A673 (cell line): Measurements from ENCODE around the gene GUCY1A1. TPM values are rescaled to one million over a fixed set of nuclear protein-coding genes. Genes with fewer than 3 reads are reported as not detected.

Experiments used
- BruUV-seq: library from RNA; stranded (reverse); fragments of 400-500 nt; replicated peaks from 2 replicates; lab custom pipeline; 2021; lab: Mats Ljungman, UMichigan
- CTCF ChIA-PET: fragments of 300-600 bp; sonication (Branson Sonifier 250); formaldehyde crosslinking; loops from one replicate; lab custom pipeline; 2022; ENCODE audit warnings: antibody characterized with exemption; lab: Charles Lee
- POLR2A ChIA-PET: fragments of 300-600 bp; sonication (Branson Sonifier 250); formaldehyde crosslinking; loops from one replicate; lab custom pipeline; 2022; ENCODE audit warnings: antibody characterized with exemption; ENCODE audit not compliant: low non-redundant PET; lab: Charles Lee
- DNase-seq: peaks from one replicate; pipeline ENCODE4 v3.0.0-alpha.2; 2015; ENCODE audit warnings: low spot score
- H3K27ac ChIP-seq: fragments of 200-600 bp; sonication (generic); 2 replicates; pipeline ENCODE4 v1.5.1; 2016; ENCODE audit warnings: mixed run types, low read depth, mild to moderate bottlenecking, mixed read lengths, antibody characterized with exemption, low read length; ENCODE audit not compliant: poor library complexity, severe bottlenecking
- H3K27me3 ChIP-seq: fragments of 200-600 bp; sonication (generic); replicated peaks from 2 replicates; pipeline ENCODE4 v1.6.1; 2017; ENCODE audit warnings: mixed run types, low read depth, mild to moderate bottlenecking, mixed read lengths, antibody characterized with exemption, low read length; ENCODE audit not compliant: insufficient read depth, poor library complexity
- H3K36me3 ChIP-seq: fragments of 200-600 bp; sonication (generic); 2 replicates; pipeline ENCODE4 v1.6.1; 2016; ENCODE audit warnings: mixed run types, mild to moderate bottlenecking, mixed read lengths, antibody characterized with exemption, low read length; ENCODE audit not compliant: insufficient read depth, poor library complexity, severe bottlenecking
- H3K4me1 ChIP-seq: fragments of 200-600 bp; sonication (generic); 2 replicates; pipeline ENCODE4 v1.6.1; 2017; ENCODE audit warnings: mixed run types, mild to moderate bottlenecking, mixed read lengths, antibody characterized with exemption, low read length; ENCODE audit not compliant: insufficient read depth, poor library complexity, severe bottlenecking
- H3K4me3 ChIP-seq: fragments of 200-600 bp; sonication (generic); 2 replicates; pipeline ENCODE4 v1.5.1; 2016; ENCODE audit warnings: low read depth, mixed run types, mild to moderate bottlenecking, mixed read lengths, low read length; ENCODE audit not compliant: poor library complexity, severe bottlenecking
- H3K9me3 ChIP-seq: fragments of 200-600 bp; sonication (generic); 2 replicates; pipeline ENCODE4 v1.6.1; 2016; ENCODE audit warnings: mixed run types, low read depth, mild to moderate bottlenecking, mixed read lengths, antibody characterized with exemption, low read length; ENCODE audit not compliant: poor library complexity, severe bottlenecking
- CTCF ChIP-seq: fragments of 300-800, 200-600 bp; sonication (generic); conservative IDR thresholded peaks from 2 replicates; pipeline ENCODE4 v1.5.1; 2017; ENCODE audit warnings: low read depth, mild to moderate bottlenecking, antibody characterized with exemption, low read length, moderate library complexity, mixed read lengths
- EZH2 ChIP-seq: fragments of 200-600 bp; sonication (generic); IDR thresholded peaks from 2 replicates; pipeline ENCODE4 v1.6.1; 2017; ENCODE audit warnings: borderline replicate concordance, low read depth, mild to moderate bottlenecking, mixed read lengths, antibody characterized with exemption, low read length; ENCODE audit not compliant: poor library complexity, severe bottlenecking
- intact Hi-C: fragments of 100-400 bp; cut with micrococcal nuclease; formaldehyde crosslinking; loops from one replicate; pipeline ENCODE4 v1.10.0; 2022; ENCODE audit not compliant: unreplicated experiment
- total RNA-seq: library from RNA; stranded (reverse); gene quantifications from 2 replicates; pipeline ENCODE4 v1.2.3, GENCODE V29; 2021

The GUCY1A1 gene
- total RNA-seq, 1 experiment from 2014 or later: 0.37 TPM

DNA sequence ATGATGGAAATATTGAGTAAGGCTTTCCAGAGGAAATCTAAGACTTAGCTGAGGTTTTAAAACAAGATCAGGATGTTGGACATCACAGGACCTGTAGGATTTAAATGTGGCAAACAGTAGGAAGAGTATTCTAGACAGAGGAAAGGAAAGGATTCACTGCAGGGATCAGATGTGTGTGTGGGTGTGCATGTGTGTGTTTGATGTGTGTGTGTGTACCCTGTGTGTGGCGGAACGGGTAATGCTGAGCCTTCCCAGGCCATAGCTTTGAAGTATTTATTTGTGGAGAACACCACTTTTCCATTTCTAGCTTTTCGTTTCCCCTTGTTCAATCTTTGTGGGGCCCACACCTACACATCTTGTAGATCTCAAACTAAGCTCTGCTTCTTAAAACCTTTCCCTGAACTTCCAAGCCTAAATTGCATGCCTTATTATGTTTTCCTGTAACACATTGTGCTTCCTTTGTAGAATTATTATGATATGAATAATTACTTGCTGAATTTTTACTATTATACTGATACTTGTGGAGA, 6.9 kb downstream of the GUCY1A1 start:
- Histone ChIP-seq H3K27me3 (peaks cover 20% of the 10 kb centered on the region), H3K9me3 (no peaks in the 10 kb centered on the region), H3K36me3 (no peaks in the 10 kb centered on the region), H3K4me1 (no peaks in the 10 kb centered on the region), H3K4me3 (no peak overlapping the region), H3K27ac (no peak overlapping the region)
- ChIA-PET POLR2A (interaction anchor here (0.7 kb wide), 1 partner anchor 104 kb away, joined by 3 read pairs; no protein-coding TSS in a partner anchor), CTCF (no interaction called here)
- BruUV-seq: no TSS peak
- DNase-seq: no peak
- intact Hi-C loops: no loop called here
- TF ChIP-seq EZH2 (no peak), CTCF (no peak)

DNA sequence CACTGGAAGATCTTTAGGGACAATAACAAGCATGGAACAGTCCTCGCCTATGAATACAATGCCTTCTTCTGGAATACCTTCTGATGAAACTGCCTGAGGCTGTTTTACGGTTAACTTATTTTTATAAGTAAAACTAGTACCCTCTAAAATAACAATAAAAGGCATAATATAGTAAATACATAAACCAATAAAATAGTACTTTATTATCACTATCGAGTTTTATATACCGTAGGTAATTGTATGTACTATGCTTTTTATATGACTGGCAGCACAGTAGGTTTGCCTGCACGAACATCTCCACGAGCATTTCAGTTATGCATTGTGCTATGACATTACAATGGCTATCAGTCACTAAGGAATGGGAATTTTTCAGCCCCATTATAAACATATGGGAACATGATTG, 8.0 kb downstream of the GUCY1A1 start:
- no peak for DNase-seq
- no TSS peak for BruUV-seq
- no peak for TF ChIP-seq CTCF
- no peak for TF ChIP-seq EZH2
- H3K4me1 ChIP-seq: no peaks in the 10 kb centered on the region
- H3K4me3 ChIP-seq: no peak overlapping the region
- H3K9me3 ChIP-seq: no peaks in the 10 kb centered on the region
- intact Hi-C loops: no loop called here
- ChIA-PET CTCF (no interaction called here), POLR2A (no interaction called here)
- H3K27me3 ChIP-seq: peaks cover 11% of the 10 kb centered on the region
- H3K27ac ChIP-seq: no peak overlapping the region
- H3K36me3 ChIP-seq: no peaks in the 10 kb centered on the region

- POLR2A ChIA-PET: interaction anchor here (0.8 kb wide), 1 partner anchor 130 kb away, joined by 4 read pairs; no protein-coding TSS in a partner anchor
Observed at GRCh38 chr4:155675709-155676429, 9.2 kb downstream of the GUCY1A1 start.

More at GRCh38 chr4:155675709-155676429, 9.2 kb downstream of the GUCY1A1 start:
- CTCF ChIA-PET: interaction anchor here (0.6 kb wide), 1 partner anchor 46 kb away, joined by 4 read pairs; no protein-coding TSS in a partner anchor
- no peak for TF ChIP-seq CTCF
- no peak for TF ChIP-seq EZH2
- Histone ChIP-seq H3K9me3 (no peaks in the 10 kb centered on the region), H3K27ac (no peak overlapping the region), H3K27me3 (no peaks in the 10 kb centered on the region), H3K4me3 (no peak overlapping the region), H3K4me1 (no peaks in the 10 kb centered on the region), H3K36me3 (no peaks in the 10 kb centered on the region)
- no peak for DNase-seq
- BruUV-seq: no TSS peak
- intact Hi-C loops: no loop called here
